Measurements from ENCODE around the gene BCL2L12.

- TF ChIP-seq CEBPB (IDR thresholded peaks at IDR 0.05; ENCODE audit: low read depth) (no peak), POLR2A (IDR thresholded peaks at IDR 0.05; ENCODE audit: borderline replicate concordance, extremely low read depth, insufficient read depth, insufficient read length) (no peak), EZH2phosphoT487 (IDR thresholded peaks at IDR 0.05; ENCODE audit: borderline replicate concordance) (no peak), ZNF274 (IDR thresholded peaks at IDR 0.05; ENCODE audit: low read depth, low read length) (no peak), EZH2 (IDR thresholded peaks at IDR 0.05) (no peak), SRF (IDR thresholded peaks at IDR 0.05; ENCODE audit: low read depth) (no peak), JUND (IDR thresholded peaks at IDR 0.05) (no peak), SP1 (IDR thresholded peaks at IDR 0.05; ENCODE audit: low read depth) (no peak), YY1 (IDR thresholded peaks at IDR 0.05; ENCODE audit: extremely low read depth, insufficient replicate concordance, low read depth, low read length) (no peak)
- TF ChIP-seq, protein P1, sequence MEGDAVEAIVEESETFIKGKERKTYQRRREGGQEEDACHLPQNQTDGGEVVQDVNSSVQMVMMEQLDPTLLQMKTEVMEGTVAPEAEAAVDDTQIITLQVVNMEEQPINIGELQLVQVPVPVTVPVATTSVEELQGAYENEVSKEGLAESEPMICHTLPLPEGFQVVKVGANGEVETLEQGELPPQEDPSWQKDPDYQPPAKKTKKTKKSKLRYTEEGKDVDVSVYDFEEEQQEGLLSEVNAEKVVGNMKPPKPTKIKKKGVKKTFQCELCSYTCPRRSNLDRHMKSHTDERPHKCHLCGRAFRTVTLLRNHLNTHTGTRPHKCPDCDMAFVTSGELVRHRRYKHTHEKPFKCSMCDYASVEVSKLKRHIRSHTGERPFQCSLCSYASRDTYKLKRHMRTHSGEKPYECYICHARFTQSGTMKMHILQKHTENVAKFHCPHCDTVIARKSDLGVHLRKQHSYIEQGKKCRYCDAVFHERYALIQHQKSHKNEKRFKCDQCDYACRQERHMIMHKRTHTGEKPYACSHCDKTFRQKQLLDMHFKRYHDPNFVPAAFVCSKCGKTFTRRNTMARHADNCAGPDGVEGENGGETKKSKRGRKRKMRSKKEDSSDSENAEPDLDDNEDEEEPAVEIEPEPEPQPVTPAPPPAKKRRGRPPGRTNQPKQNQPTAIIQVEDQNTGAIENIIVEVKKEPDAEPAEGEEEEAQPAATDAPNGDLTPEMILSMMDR (IDR thresholded peaks at IDR 0.05 in 2 of 3, conservative IDR thresholded peaks at IDR 0.05 in 1 of 3; ENCODE audit: borderline replicate concordance in 1 of 3, insufficient read depth in 1 of 3, low read depth in 2 of 3, low read length in 2 of 3): no peak
- TF ChIP-seq, protein P2, sequence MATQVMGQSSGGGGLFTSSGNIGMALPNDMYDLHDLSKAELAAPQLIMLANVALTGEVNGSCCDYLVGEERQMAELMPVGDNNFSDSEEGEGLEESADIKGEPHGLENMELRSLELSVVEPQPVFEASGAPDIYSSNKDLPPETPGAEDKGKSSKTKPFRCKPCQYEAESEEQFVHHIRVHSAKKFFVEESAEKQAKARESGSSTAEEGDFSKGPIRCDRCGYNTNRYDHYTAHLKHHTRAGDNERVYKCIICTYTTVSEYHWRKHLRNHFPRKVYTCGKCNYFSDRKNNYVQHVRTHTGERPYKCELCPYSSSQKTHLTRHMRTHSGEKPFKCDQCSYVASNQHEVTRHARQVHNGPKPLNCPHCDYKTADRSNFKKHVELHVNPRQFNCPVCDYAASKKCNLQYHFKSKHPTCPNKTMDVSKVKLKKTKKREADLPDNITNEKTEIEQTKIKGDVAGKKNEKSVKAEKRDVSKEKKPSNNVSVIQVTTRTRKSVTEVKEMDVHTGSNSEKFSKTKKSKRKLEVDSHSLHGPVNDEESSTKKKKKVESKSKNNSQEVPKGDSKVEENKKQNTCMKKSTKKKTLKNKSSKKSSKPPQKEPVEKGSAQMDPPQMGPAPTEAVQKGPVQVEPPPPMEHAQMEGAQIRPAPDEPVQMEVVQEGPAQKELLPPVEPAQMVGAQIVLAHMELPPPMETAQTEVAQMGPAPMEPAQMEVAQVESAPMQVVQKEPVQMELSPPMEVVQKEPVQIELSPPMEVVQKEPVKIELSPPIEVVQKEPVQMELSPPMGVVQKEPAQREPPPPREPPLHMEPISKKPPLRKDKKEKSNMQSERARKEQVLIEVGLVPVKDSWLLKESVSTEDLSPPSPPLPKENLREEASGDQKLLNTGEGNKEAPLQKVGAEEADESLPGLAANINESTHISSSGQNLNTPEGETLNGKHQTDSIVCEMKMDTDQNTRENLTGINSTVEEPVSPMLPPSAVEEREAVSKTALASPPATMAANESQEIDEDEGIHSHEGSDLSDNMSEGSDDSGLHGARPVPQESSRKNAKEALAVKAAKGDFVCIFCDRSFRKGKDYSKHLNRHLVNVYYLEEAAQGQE (IDR thresholded peaks at IDR 0.05; ENCODE audit: low read depth): no peak
Observed at GRCh38 chr19:49639401-49640112, 26.2 kb upstream of the BCL2L12 start.
